H9 (cell line): Measurements from ENCODE around the gene PRR5L. TPM values are rescaled to one million over a fixed set of nuclear protein-coding genes. Genes with fewer than 3 reads are reported as not detected.
A peak's percentile ranks its signal among the peaks of the same experiment; 100 is the strongest.

Source experiments
- DNase-seq: peaks from one replicate; pipeline ENCODE4 v3.0.0-alpha.2; 2017
- H2AFZ ChIP-seq: one replicate; pipeline ENCODE4 v1.6.1; 2013; ENCODE audit warnings: mild to moderate bottlenecking, low read length, control low read depth, moderate library complexity
- H2AK5ac ChIP-seq: 2 replicates; pipeline ENCODE4 v1.6.1; 2013; ENCODE audit warnings: low read length, control low read depth, mixed read lengths; ENCODE audit not compliant: insufficient read length
- H2BK120ac ChIP-seq: one replicate; pipeline ENCODE4 v1.6.1; 2013; ENCODE audit warnings: low read depth, mild to moderate bottlenecking, low read length, control low read depth, inconsistent platforms; ENCODE audit not compliant: poor library complexity, severe bottlenecking
- H2BK12ac ChIP-seq: 2 replicates; pipeline ENCODE4 v1.6.1; 2013; ENCODE audit warnings: low read length, control low read depth, mixed read lengths, low read depth; ENCODE audit not compliant: insufficient read length
- H2BK15ac ChIP-seq: 2 replicates; pipeline ENCODE4 v1.6.1; 2013; ENCODE audit warnings: low read depth, low read length, control low read depth
- H2BK20ac ChIP-seq: one replicate; pipeline ENCODE4 v1.6.1; 2013; ENCODE audit warnings: low read depth, mild to moderate bottlenecking, low read length, control low read depth, inconsistent platforms; ENCODE audit not compliant: poor library complexity, severe bottlenecking
- H2BK5ac ChIP-seq: 2 replicates; pipeline ENCODE4 v1.6.1; 2013; ENCODE audit warnings: low read length, control low read depth, mixed read lengths; ENCODE audit not compliant: insufficient read length
- H3K14ac ChIP-seq: 2 replicates; pipeline ENCODE4 v1.6.1; 2013; ENCODE audit warnings: low read length, control low read depth; ENCODE audit not compliant: insufficient read depth
- H3K18ac ChIP-seq: 2 replicates; pipeline ENCODE4 v1.6.1; 2013; ENCODE audit warnings: low read depth, mild to moderate bottlenecking, mixed read lengths, low read length, control low read depth; ENCODE audit not compliant: insufficient read length
- H3K23ac ChIP-seq: 2 replicates; pipeline ENCODE4 v1.6.1; 2013; ENCODE audit warnings: low read length, control low read depth, mixed read lengths, low read depth; ENCODE audit not compliant: insufficient read length
- H3K23me2 ChIP-seq: 2 replicates; pipeline ENCODE4 v1.6.1; 2013; ENCODE audit warnings: low read depth, mild to moderate bottlenecking, mixed read lengths, low read length, control low read depth; ENCODE audit not compliant: insufficient read length, poor library complexity, severe bottlenecking
- H3K27ac ChIP-seq: 2 replicates; pipeline ENCODE4 v1.5.1; 2013; ENCODE audit warnings: low read length, control low read depth, mixed read lengths, low read depth; ENCODE audit not compliant: insufficient read length
- H3K27me3 ChIP-seq: 2 replicates; pipeline ENCODE4 v1.6.1; 2013; ENCODE audit warnings: low read length, control low read depth, inconsistent platforms; ENCODE audit not compliant: insufficient read depth
- H3K4ac ChIP-seq: 2 replicates; pipeline ENCODE4 v1.6.1; 2013; ENCODE audit warnings: low read depth, mild to moderate bottlenecking, control low read depth, inconsistent platforms, low read length, moderate library complexity
- H3K4me1 ChIP-seq: 2 replicates; pipeline ENCODE4 v1.6.1; 2013; ENCODE audit warnings: low read length, control low read depth, inconsistent platforms; ENCODE audit not compliant: insufficient read depth
- H3K4me2 ChIP-seq: 2 replicates; pipeline ENCODE4 v1.6.1; 2013; ENCODE audit warnings: low read length, control low read depth, mixed read lengths; ENCODE audit not compliant: insufficient read length, insufficient read depth
- H3K56ac ChIP-seq: 2 replicates; pipeline ENCODE4 v1.6.1; 2013; ENCODE audit warnings: low read depth, mild to moderate bottlenecking, mixed read lengths, low read length, control low read depth; ENCODE audit not compliant: insufficient read length
- H3K79me1 ChIP-seq: 2 replicates; pipeline ENCODE4 v1.6.1; 2013; ENCODE audit warnings: low read depth, mild to moderate bottlenecking, moderate library complexity, low read length, control low read depth, inconsistent platforms; ENCODE audit not compliant: insufficient read depth, poor library complexity, severe bottlenecking
- H3K79me2 ChIP-seq: 2 replicates; pipeline ENCODE4 v1.6.1; 2013; ENCODE audit warnings: low read length, control low read depth, inconsistent platforms; ENCODE audit not compliant: insufficient read depth
- H3K9ac ChIP-seq: 2 replicates; pipeline ENCODE4 v1.6.1; 2013; ENCODE audit warnings: low read length, control low read depth, mixed read lengths; ENCODE audit not compliant: insufficient read length; ENCODE audit errors: extremely low read depth
- H3K9me3 ChIP-seq: one replicate; pipeline ENCODE4 v1.6.1; 2013; ENCODE audit warnings: low read depth, low read length, inconsistent platforms; ENCODE audit not compliant: control insufficient read depth
- H3T11ph ChIP-seq: one replicate; pipeline ENCODE4 v1.6.1; 2013; ENCODE audit warnings: mild to moderate bottlenecking, low read length, control low read depth, inconsistent platforms
- H4K20me1 ChIP-seq: one replicate; pipeline ENCODE4 v1.6.1; 2013; ENCODE audit not compliant: control insufficient read depth, insufficient read length, insufficient read depth
- H4K5ac ChIP-seq: 2 replicates; pipeline ENCODE4 v1.6.1; 2013; ENCODE audit warnings: low read depth, mild to moderate bottlenecking, mixed read lengths, low read length, control low read depth; ENCODE audit not compliant: insufficient read length
- H4K8ac ChIP-seq: replicated peaks from 2 replicates; pipeline ENCODE4 v1.6.1; 2013; ENCODE audit warnings: low read length, control low read depth, mixed read lengths, low read depth; ENCODE audit not compliant: insufficient read length
- H4K91ac ChIP-seq: 2 replicates; pipeline ENCODE4 v1.6.1; 2013; ENCODE audit warnings: low read depth, mild to moderate bottlenecking, moderate library complexity, mixed read lengths, low read length, control low read depth; ENCODE audit not compliant: insufficient read length
- H3K27ac Mint-ChIP-seq, 3 experiments: 2 replicates in 2 of 3; 3 replicates in 1 of 3; pipeline ENCODE4 v1.8.0; 2020 to 2021; ENCODE audit warnings: mixed read lengths in 3 of 3, mild to moderate bottlenecking in 1 of 3, moderate library complexity in 1 of 3
- H3K27me3 Mint-ChIP-seq: 2 replicates; pipeline ENCODE4 v1.8.0; 2021; ENCODE audit warnings: low read depth, mild to moderate bottlenecking, moderate library complexity, mixed read lengths
- H3K36me3 Mint-ChIP-seq, 3 experiments: 2 replicates in 2 of 3; 3 replicates in 1 of 3; pipeline ENCODE4 v1.8.0; 2020 to 2021; ENCODE audit warnings: low read depth in 3 of 3, mixed read lengths in 3 of 3; ENCODE audit not compliant: insufficient read depth in 1 of 3
- H3K4me1 Mint-ChIP-seq, 2 experiments: 2 replicates each; pipeline ENCODE4 v1.8.0; 2020; ENCODE audit warnings: mixed read lengths in 2 of 2
- H3K4me3 Mint-ChIP-seq, 2 experiments: 2 replicates in 1 of 2; 3 replicates in 1 of 2; pipeline ENCODE4 v1.8.0; 2020 to 2021; ENCODE audit warnings: mild to moderate bottlenecking in 2 of 2, mixed read lengths in 2 of 2, moderate library complexity in 1 of 2
- H3K9me3 Mint-ChIP-seq, 2 experiments: 2 replicates in 1 of 2; 3 replicates in 1 of 2; pipeline ENCODE4 v1.8.0; 2020; ENCODE audit warnings: mild to moderate bottlenecking in 2 of 2, mixed read lengths in 2 of 2, moderate library complexity in 1 of 2
- WGBS: extraction: QIAGEN DNeasy Blood & Tissue Kit; methylation state at CpG from one replicate; pipeline ENCODE4 v1.1.7; 2013; ENCODE audit warnings: missing lambda C conversion rate, low lambda C conversion rate, mixed read lengths; ENCODE audit not compliant: insufficient read length; ENCODE audit errors: extremely low coverage; 5-methylcytosine and 5-hydroxymethylcytosine counted together
- total RNA-seq: library from RNA; stranded (reverse); gene quantifications from 2 replicates; pipeline ENCODE4 v1.2.1, GENCODE V29; 2021
- TF ChIP-seq, protein P1 (sequence below): fragments of 200-600 bp; sonication (generic); conservative IDR thresholded peaks from 3 replicates; pipeline ENCODE4 v1.8.0; 2021; ENCODE audit warnings: antibody characterized with exemption, mild to moderate bottlenecking

The PRR5L gene
- total RNA-seq, 1 experiment from 2014 or later = 5.6 TPM

DNA sequence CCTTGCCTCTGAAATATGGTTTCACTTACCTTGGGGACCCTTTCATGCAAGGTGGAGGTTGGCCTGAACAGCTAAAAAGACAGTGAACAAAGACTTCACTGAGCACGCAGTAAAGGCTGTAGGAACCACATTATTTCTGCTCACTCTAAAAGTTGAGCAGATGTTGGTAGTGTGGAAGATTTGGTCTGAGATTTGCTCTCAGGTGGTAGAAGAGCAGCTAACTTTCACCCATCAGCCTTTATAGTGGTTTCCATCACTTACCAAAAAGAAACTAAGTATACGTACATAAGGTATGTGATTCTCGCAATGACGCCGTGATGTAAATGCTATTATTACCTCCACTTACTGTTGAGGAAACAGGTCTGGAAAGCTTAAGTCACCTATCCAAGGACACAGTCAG lies 47.3 kb downstream of the PRR5L start:
- H3K18ac ChIP-seq = no peak overlapping the region
- H3K36me3 Mint-ChIP-seq = no peaks in the 10 kb centered on the region
- no peak overlapping the region for H3K27ac ChIP-seq
- no peak overlapping the region for H3K4me2 ChIP-seq
- H3K14ac ChIP-seq = no peak overlapping the region
- H3K4me1 Mint-ChIP-seq = no peaks in the 10 kb centered on the region
- no peak overlapping the region for H4K8ac ChIP-seq
- no peaks in the 10 kb centered on the region for H3K79me1 ChIP-seq
- H3K9me3 ChIP-seq = no peaks in the 10 kb centered on the region
- no peak overlapping the region for H3K9ac ChIP-seq
- no peak overlapping the region for H4K5ac ChIP-seq
- H3K4ac ChIP-seq = no peak overlapping the region
- no peak overlapping the region for H2AFZ ChIP-seq
- H3K79me2 ChIP-seq = no peaks in the 10 kb centered on the region
- no peaks in the 10 kb centered on the region for H4K20me1 ChIP-seq
- H3K23ac ChIP-seq = no peak overlapping the region
- no peak overlapping the region for H3K56ac ChIP-seq
- peaks cover 3% of the 10 kb centered on the region for H3K27me3 Mint-ChIP-seq
- no peak overlapping the region for H2BK12ac ChIP-seq
- H2BK120ac ChIP-seq = no peak overlapping the region
- H3K4me3 Mint-ChIP-seq = no peak overlapping the region
- H3K27ac Mint-ChIP-seq = peak overlapping the region in 1 of 3 experiments; percentile 71; a peak in 1 of 7 replicates
- no peaks in the 10 kb centered on the region for H3K4me1 ChIP-seq
- H3K27me3 ChIP-seq = no peaks in the 10 kb centered on the region
- no peak overlapping the region for H2AK5ac ChIP-seq
- no CpG with 5 or more reads among the region's 5 CpGs for WGBS
- no peaks in the 10 kb centered on the region for H3K9me3 Mint-ChIP-seq
- no peak overlapping the region for H3T11ph ChIP-seq
- no peak overlapping the region for H2BK15ac ChIP-seq
- no peak for DNase-seq
- H2BK5ac ChIP-seq = no peak overlapping the region
- no peaks in the 10 kb centered on the region for H3K23me2 ChIP-seq
- no peak overlapping the region for H4K91ac ChIP-seq
- H2BK20ac ChIP-seq = no peak overlapping the region
- TF ChIP-seq, protein P1, sequence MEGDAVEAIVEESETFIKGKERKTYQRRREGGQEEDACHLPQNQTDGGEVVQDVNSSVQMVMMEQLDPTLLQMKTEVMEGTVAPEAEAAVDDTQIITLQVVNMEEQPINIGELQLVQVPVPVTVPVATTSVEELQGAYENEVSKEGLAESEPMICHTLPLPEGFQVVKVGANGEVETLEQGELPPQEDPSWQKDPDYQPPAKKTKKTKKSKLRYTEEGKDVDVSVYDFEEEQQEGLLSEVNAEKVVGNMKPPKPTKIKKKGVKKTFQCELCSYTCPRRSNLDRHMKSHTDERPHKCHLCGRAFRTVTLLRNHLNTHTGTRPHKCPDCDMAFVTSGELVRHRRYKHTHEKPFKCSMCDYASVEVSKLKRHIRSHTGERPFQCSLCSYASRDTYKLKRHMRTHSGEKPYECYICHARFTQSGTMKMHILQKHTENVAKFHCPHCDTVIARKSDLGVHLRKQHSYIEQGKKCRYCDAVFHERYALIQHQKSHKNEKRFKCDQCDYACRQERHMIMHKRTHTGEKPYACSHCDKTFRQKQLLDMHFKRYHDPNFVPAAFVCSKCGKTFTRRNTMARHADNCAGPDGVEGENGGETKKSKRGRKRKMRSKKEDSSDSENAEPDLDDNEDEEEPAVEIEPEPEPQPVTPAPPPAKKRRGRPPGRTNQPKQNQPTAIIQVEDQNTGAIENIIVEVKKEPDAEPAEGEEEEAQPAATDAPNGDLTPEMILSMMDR = no peak
